GM23338 (cell line): ENCODE data around the gene TMTC4.

Experiments
- CTCF ChIP-seq, 2 experiments: fragments of 200-600 bp in 1 of 2; sonication (generic) in 1 of 2; conservative IDR thresholded peaks; 2 replicates each; pipeline versions ENCODE4 v1.5.1 to v1.6.1; 2016 to 2017; ENCODE audit warnings: antibody characterized with exemption in 2 of 2, low read depth in 2 of 2, mild to moderate bottlenecking in 2 of 2, moderate library complexity in 1 of 2
- EZH2phosphoT487 ChIP-seq: fragments of 200-600 bp; sonication (generic); IDR thresholded peaks from one replicate; pipeline ENCODE4 v1.8.1; 2018; ENCODE audit warnings: antibody characterized with exemption; ENCODE audit not compliant: unreplicated experiment

DNA sequence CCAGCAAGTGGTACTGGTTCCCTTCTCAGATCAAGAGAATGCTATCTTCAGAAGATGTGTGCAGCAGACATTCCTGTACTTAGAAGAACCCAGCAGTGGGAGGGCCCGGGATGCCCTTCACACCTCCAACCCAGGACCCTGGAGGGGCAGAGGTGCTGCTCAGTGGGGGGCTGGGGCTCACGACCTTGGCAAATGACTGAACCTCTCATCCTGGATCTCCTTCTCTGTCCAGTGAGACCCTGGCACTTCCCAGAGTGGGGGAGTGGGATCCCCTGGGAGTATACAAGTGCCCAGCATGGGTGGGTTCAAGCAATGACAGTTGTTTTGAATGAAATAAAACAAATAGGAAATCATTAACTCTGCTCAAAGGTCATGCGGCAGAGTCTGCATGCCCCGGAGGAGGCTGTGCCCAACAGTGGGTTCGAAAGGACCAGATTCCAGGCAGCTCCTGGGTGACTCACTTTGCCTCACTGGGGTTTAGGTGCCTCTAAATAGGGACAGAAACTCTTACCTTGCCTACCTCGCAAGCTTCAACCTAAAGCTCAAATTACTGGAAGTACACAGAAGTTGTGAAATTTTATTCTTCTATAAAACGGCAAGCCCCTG, 112.9 kb downstream of the TMTC4 start:
- TF ChIP-seq CTCF (conservative IDR thresholded peaks at IDR 0.05; ENCODE audit: low read depth in 2 of 2) (no peak), EZH2phosphoT487 (no peak)
